HepG2 (cell line): ENCODE results near the gene ITGB8. TPM values are rescaled to one million over a fixed set of nuclear protein-coding genes. Genes with fewer than 3 reads are reported as not detected.

Experiments used
- ATAC-seq: fragments of 200-7000 bp; cut with Tn5 transposase; 3 replicates; pipeline ENCODE4 v1.9.1; 2020; ENCODE audit warnings: mild to moderate bottlenecking, moderate library complexity
- BruUV-seq: library from RNA; stranded (reverse); fragments of 400-500 nt; replicated peaks from 2 replicates; lab custom pipeline; 2021; lab: Mats Ljungman, UMichigan
- CTCF ChIA-PET: fragments of 300-600 bp; formaldehyde crosslinking; extraction: SDS; loops from one replicate; lab custom pipeline; 2021; ENCODE audit warnings: low total read pairs, inconsistent platforms, low intra/inter-chr PET ratio; lab: Yijun Ruan, JAX
- POLR2A ChIA-PET: fragments of 350-600 bp; sonication (Branson Sonifier 250); formaldehyde crosslinking; loops from one replicate; lab custom pipeline; 2020; ENCODE audit warnings: antibody characterized with exemption, inconsistent platforms; lab: Yijun Ruan, JAX
- DNase-seq: peaks from one replicate; pipeline ENCODE4 v3.0.0-alpha.2; 2015; ENCODE audit warnings: low spot score
- FAIRE-seq: peaks from 3 replicates; lab custom pipeline; 2011; peaks lifted over from hg19 to GRCh38; lab: Jason Lieb, UNC
- H2AFZ ChIP-seq: one replicate; pipeline ENCODE4 v1.6.1; 2011; ENCODE audit warnings: low read length, inconsistent platforms
- H3K27ac ChIP-seq: fragments of 300-600 bp; 3 replicates; pipeline ENCODE4 v1.8.0; 2011; ENCODE audit warnings: mixed run types, mild to moderate bottlenecking, mixed read lengths, low read length, inconsistent platforms; ENCODE audit not compliant: insufficient read depth; ENCODE audit errors: extremely low read length
- H3K27me3 ChIP-seq, 2 experiments: fragments of 200-600 bp in 1 of 2; 2 replicates in 1 of 2; 3 replicates in 1 of 2; pipeline versions ENCODE4 v1.6.0 to v1.8.0; 2011; ENCODE audit warnings: low read length in 2 of 2, mild to moderate bottlenecking in 2 of 2, moderate library complexity in 2 of 2, inconsistent platforms in 1 of 2; ENCODE audit not compliant: insufficient read depth in 2 of 2, control insufficient read depth in 1 of 2
- H3K36me3 ChIP-seq, 2 experiments: fragments of 200-600 bp in 1 of 2; replicated peaks in 1 of 2; 2 replicates in 1 of 2; 3 replicates in 1 of 2; pipeline versions ENCODE4 v1.5.1 to v1.8.0; 2011; ENCODE audit warnings: low read length in 2 of 2, inconsistent platforms in 1 of 2; ENCODE audit not compliant: insufficient read depth in 2 of 2, control insufficient read depth in 1 of 2
- H3K4me1 ChIP-seq: 2 replicates; pipeline ENCODE4 v1.5.1; 2012; ENCODE audit warnings: low read length, inconsistent platforms; ENCODE audit not compliant: insufficient read depth
- H3K4me2 ChIP-seq: 2 replicates; pipeline ENCODE4 v1.6.0; 2011; ENCODE audit warnings: low read depth, low read length, inconsistent platforms
- H3K4me3 ChIP-seq, 3 experiments: fragments of 200-600 bp in 1 of 3; sonication (generic), shearing (Covaris generic) in 1 of 3; replicated peaks in 1 of 3; 2 replicates each; pipeline ENCODE4 v1.5.1; 2011 to 2016; ENCODE audit warnings: low read length in 3 of 3, inconsistent platforms in 2 of 3, low read depth in 2 of 3, mild to moderate bottlenecking in 2 of 3, control low read depth in 1 of 3, mixed read lengths in 1 of 3; ENCODE audit not compliant: insufficient read depth in 1 of 3
- H3K79me2 ChIP-seq: one replicate; pipeline ENCODE4 v1.6.1; 2011; ENCODE audit warnings: low read length, inconsistent platforms; ENCODE audit not compliant: insufficient read depth
- H3K9ac ChIP-seq: 2 replicates; pipeline ENCODE4 v1.6.0; 2011; ENCODE audit warnings: mild to moderate bottlenecking, low read depth, low read length, inconsistent platforms; ENCODE audit not compliant: insufficient read depth
- H3K9me3 ChIP-seq: 2 replicates; pipeline ENCODE4 v1.5.1; 2012; ENCODE audit warnings: mild to moderate bottlenecking, low read length
- H4K20me1 ChIP-seq: 2 replicates; pipeline ENCODE4 v1.6.0; 2011; ENCODE audit warnings: inconsistent platforms, mild to moderate bottlenecking, low read length, moderate library complexity; ENCODE audit not compliant: insufficient read depth
- AGO1 ChIP-seq: fragments of 200-400 bp; formaldehyde crosslinking; IDR thresholded peaks from 2 replicates; pipeline ENCODE4 v1.6.1; 2017; ENCODE audit warnings: mild to moderate bottlenecking, low read depth, low read length, moderate library complexity; ENCODE audit not compliant: poor library complexity, severe bottlenecking
- ATRX ChIP-seq: sonication (generic); formaldehyde crosslinking; IDR thresholded peaks from 2 replicates; pipeline ENCODE4 v1.4.0; 2020; ENCODE audit warnings: missing genetic modification reagents, borderline replicate concordance
- ERF ChIP-seq: IDR thresholded peaks from 2 replicates; pipeline ENCODE4 v1.6.1; 2018; ENCODE audit warnings: missing biosample characterization, missing genetic modification reagents
- GTF2F1 ChIP-seq: fragments of 150-350 bp; IDR thresholded peaks from 2 replicates; pipeline ENCODE4 v1.6.1; 2014; ENCODE audit warnings: low read length
- HCFC1 ChIP-seq: fragments of 150-350 bp; IDR thresholded peaks from 2 replicates; pipeline ENCODE4 v1.6.1; 2014; ENCODE audit warnings: low read depth, low read length
- HES4 ChIP-seq: sonication (generic); formaldehyde crosslinking; IDR thresholded peaks from 2 replicates; pipeline ENCODE4 v1.9.0; 2021; ENCODE audit warnings: mild to moderate bottlenecking, missing genetic modification reagents, borderline replicate concordance
- KDM2A ChIP-seq: sonication (generic); formaldehyde crosslinking; IDR thresholded peaks from 2 replicates; pipeline ENCODE4 v1.4.0; 2020; ENCODE audit warnings: low read depth, missing genetic modification reagents, borderline replicate concordance
- LRRFIP1 ChIP-seq: sonication (generic); formaldehyde crosslinking; conservative IDR thresholded peaks from 2 replicates; pipeline ENCODE4 v1.4.0; 2020; ENCODE audit warnings: missing genetic modification reagents
- SNAPC5 ChIP-seq: sonication (generic); formaldehyde crosslinking; IDR thresholded peaks from 2 replicates; pipeline ENCODE4 v1.8.1; 2023; ENCODE audit warnings: mild to moderate bottlenecking, missing genetic modification reagents, borderline replicate concordance
- STAT6 ChIP-seq: sonication (generic); formaldehyde crosslinking; IDR thresholded peaks from 2 replicates; pipeline ENCODE4 v1.4.0; 2020; ENCODE audit warnings: missing genetic modification reagents, mild to moderate bottlenecking, borderline replicate concordance
- U2AF2 ChIP-seq: fragments of 200-400 bp; formaldehyde crosslinking; IDR thresholded peaks from 2 replicates; pipeline ENCODE4 v1.6.1; 2017; ENCODE audit warnings: low read depth, mild to moderate bottlenecking, low read length
- ZBTB44 ChIP-seq: sonication (generic); formaldehyde crosslinking; IDR thresholded peaks from 2 replicates; pipeline ENCODE4 v1.4.0; 2020; ENCODE audit warnings: missing genetic modification reagents
- ZBTB49 ChIP-seq: sonication (generic); formaldehyde crosslinking; IDR thresholded peaks from 2 replicates; pipeline ENCODE4 v1.4.0; 2020; ENCODE audit warnings: missing genetic modification reagents, borderline replicate concordance
- ZNF329 ChIP-seq: sonication (generic); formaldehyde crosslinking; IDR thresholded peaks from 2 replicates; pipeline ENCODE4 v1.9.0; 2021; ENCODE audit warnings: low read depth, mild to moderate bottlenecking, missing genetic modification reagents
- ZNF563 ChIP-seq: sonication (generic); formaldehyde crosslinking; IDR thresholded peaks from 2 replicates; pipeline ENCODE4 v1.8.0; 2022; ENCODE audit warnings: mild to moderate bottlenecking, moderate library complexity, missing genetic modification reagents
- WGBS: methylation state at CpG from one replicate; pipeline ENCODE4 v1.1.6; 2017; ENCODE audit warnings: low lambda C conversion rate; 5-methylcytosine and 5-hydroxymethylcytosine counted together
- in situ Hi-C: cut with HindIII; loops from 2 replicates; pipeline ENCODE4 v1.10.0; 2017; ENCODE audit warnings: low pct_unique_long_range_greater_than_20kb; ENCODE audit not compliant: extremely low pct_ligation_motif_present
- intact Hi-C: fragments of 100-400 bp; cut with micrococcal nuclease; formaldehyde crosslinking; loops from one replicate; pipeline ENCODE4 v1.10.0; 2022; ENCODE audit not compliant: unreplicated experiment
- polyA plus RNA-seq, 8 experiments: library from polyadenylated mRNA; depleted of rRNA in 3 of 8; stranded (reverse) in 7 of 8; unstranded in 1 of 8; fragments of >200 nt; fragmentation: Illumina TruSeq in 4 of 8; extraction: Trizol in 4 of 8; gene quantifications; 2 replicates each; pipeline versions ENCODE4 v1.2.1 to v1.2.3, GENCODE V29; 2011 to 2016; ENCODE audit warnings: low read depth in 4 of 8, missing spikeins in 1 of 8, mixed read lengths in 1 of 8; ENCODE audit not compliant: insufficient read depth in 1 of 8
- total RNA-seq, 5 experiments: library from RNA; depleted of rRNA; stranded (reverse); fragments of >200 nt; fragmentation: Illumina TruSeq; extraction: Trizol; gene quantifications; 2 replicates each; pipeline ENCODE4 v1.2.3, GENCODE V29; 2016; ENCODE audit warnings: low read depth in 1 of 5

The ITGB8 gene
- total and polyA plus RNA-seq, 2 of the 13 experiments (the other 11 are each of a cell fraction or from before 2014, with no cell fraction given) = 0.01 TPM; not detected in 1

GRCh38 chr7:20441346-20441745 lies 110.6 kb downstream of the ITGB8 start (continued):
- TF ChIP-seq ZBTB49 (CRISPR knock-in tag) (no peak), ZNF563 (CRISPR knock-in tag) (no peak), U2AF2 (no peak), LRRFIP1 (CRISPR knock-in tag) (no peak), HCFC1 (no peak), ATRX (no peak), GTF2F1 (no peak), HES4 (no peak)

- intact Hi-C loops = no loop called here
- H3K79me2 ChIP-seq = no peaks in the 10 kb centered on the region
- no peak overlapping the region for H3K4me3 ChIP-seq
- CTCF ChIA-PET = no interaction called here
- H3K4me2 ChIP-seq = no peak overlapping the region
- H2AFZ ChIP-seq = no peak overlapping the region
- POLR2A ChIA-PET = no interaction called here
- H3K27me3 ChIP-seq = no peaks in the 10 kb centered on the region
- BruUV-seq = no TSS peak
- no peaks in the 10 kb centered on the region for H4K20me1 ChIP-seq
- DNase-seq (no peak), FAIRE-seq (no peak), ATAC-seq (no peak)
- H3K4me1 ChIP-seq = no peaks in the 10 kb centered on the region
- no peaks in the 10 kb centered on the region for H3K36me3 ChIP-seq
- WGBS = 29% methylated on average over 3 of the region's 3 CpGs
- in situ Hi-C loops = no loop called here
- no peak overlapping the region for H3K9ac ChIP-seq
- no peak overlapping the region for H3K27ac ChIP-seq
- peaks cover 11% of the 10 kb centered on the region for H3K9me3 ChIP-seq
- TF ChIP-seq STAT6 (CRISPR knock-in tag) (no peak), ZNF329 (CRISPR knock-in tag) (no peak), KDM2A (no peak), SNAPC5 (CRISPR knock-in tag) (no peak), ZBTB44 (CRISPR knock-in tag) (no peak), ERF (CRISPR knock-in tag) (no peak), AGO1 (no peak)
Measured at GRCh38 chr7:20441991-20442441, 111.3 kb downstream of the ITGB8 start.
